ENCODE data around the gene MX2.

Gene MX2

DNA sequence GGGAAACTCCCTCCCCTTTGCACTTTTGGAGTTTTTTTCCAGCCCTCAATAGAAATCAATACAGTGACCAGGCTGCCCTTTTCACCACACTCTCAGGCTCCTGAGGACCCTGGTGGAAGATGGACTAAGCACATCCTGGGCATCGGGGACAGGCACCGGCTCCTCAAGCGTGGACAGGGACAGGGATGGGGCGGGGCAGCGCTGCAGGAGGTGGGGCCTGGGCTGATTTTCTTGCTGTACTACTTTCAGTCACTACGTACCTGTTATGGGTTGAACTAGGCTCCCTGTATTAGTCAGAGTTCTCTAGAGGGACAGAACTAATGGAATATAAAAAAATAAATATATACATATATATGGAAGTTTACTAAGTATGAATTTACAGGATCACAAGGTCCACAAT lies 2.5 kb downstream of the MX2 start:
- H3K27me3 ChIP-seq (ENCODE audit: low read depth): no peaks in the 10 kb centered on the region
- no peak overlapping the region for H3K4me3 ChIP-seq
- no peaks in the 10 kb centered on the region; the same call in 1 of the 2 replicates for H3K9me3 ChIP-seq
- DNase-seq (ENCODE audit: low spot score in 2 of 2): no peak
- in situ Hi-C loops (cut with MboI; ENCODE audit: low sequenced_read_pairs): no loop called here
- no peaks in the 10 kb centered on the region for H3K4me1 ChIP-seq
- no peaks in the 10 kb centered on the region for H3K36me3 ChIP-seq (replicated peaks)

DNA sequence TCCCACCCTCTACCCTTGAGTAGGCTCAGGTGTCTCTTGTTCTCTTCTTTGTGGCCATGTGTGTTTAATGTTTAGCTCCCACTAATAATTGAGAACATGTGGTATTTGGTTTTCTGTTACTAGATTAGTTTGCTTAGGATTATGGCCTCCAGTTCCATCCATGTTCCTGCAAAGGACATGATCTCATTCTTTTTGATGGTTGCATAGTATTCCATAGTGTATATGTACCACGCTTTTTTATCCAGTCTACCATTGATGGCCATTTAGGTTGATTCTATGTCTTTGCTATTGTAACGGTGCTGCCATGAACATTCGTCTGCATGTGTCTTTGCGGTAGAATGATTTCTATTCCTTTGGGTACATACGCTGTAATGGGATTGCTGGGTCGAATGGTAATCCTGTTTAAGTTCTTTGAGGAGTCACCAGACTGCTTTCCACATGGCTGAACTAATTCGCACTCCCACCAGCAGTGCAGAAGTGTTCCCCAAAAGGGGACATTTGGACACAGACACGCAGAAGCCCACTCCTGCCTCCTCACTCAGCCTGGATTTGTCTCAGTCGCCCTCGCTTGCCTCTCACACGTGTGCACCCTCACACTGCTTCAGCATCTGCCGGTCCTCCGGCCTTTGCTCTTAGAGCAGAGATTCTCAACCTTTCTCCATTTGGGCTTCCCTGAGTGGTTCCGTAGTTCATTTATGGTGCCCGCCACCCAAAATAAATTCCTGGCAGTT lies 3.7 kb downstream of the MX2 start:
- Histone ChIP-seq H3K4me3 (no peak overlapping the region), H3K9me3 (no peaks in the 10 kb centered on the region; the same call in 1 of the 2 replicates), H3K27me3 (ENCODE audit: low read depth) (no peaks in the 10 kb centered on the region), H3K36me3 (replicated peaks) (no peaks in the 10 kb centered on the region), H3K4me1 (no peaks in the 10 kb centered on the region)
- no peak for DNase-seq (ENCODE audit: low spot score in 2 of 2)
- in situ Hi-C loops (cut with MboI; ENCODE audit: low sequenced_read_pairs): no loop called here

DNA sequence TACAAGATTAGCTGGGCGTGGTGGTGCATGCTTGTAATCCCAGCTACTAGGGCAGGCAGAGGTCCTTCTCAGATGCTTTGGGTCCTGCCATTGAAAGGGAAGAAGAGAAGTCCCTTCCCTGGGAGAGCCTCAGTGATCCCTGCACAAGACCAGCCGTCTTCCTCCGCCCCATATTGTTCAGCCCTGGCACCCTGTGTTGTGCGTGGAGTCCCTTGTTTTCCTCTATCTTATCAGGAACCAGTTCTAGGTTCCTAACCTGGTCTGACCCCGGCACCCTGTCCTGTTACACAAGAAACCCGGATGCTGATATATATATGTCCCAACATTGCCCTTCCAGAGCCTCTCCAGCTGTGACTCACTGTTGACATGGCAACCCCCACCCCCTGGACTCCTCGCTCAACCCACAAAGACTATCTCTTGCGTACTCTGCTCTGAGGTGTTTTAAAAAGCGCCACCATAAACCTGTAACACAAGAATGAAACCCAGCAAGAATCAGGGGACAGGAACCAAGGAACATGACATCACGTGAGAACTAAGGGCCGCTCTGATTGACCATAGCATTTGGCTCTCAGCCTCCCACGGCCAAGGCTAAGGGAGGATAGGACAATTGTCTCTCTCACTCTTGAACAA lies 4.8 kb downstream of the MX2 start:
- Histone ChIP-seq H3K27me3 (ENCODE audit: low read depth) (no peaks in the 10 kb centered on the region), H3K9me3 (no peaks in the 10 kb centered on the region; the same call in 1 of the 2 replicates), H3K36me3 (replicated peaks) (no peaks in the 10 kb centered on the region), H3K4me3 (no peak overlapping the region), H3K4me1 (no peaks in the 10 kb centered on the region)
- DNase-seq (ENCODE audit: low spot score in 2 of 2): no peak
- in situ Hi-C loops (cut with MboI; ENCODE audit: low sequenced_read_pairs): no loop called here

DNA sequence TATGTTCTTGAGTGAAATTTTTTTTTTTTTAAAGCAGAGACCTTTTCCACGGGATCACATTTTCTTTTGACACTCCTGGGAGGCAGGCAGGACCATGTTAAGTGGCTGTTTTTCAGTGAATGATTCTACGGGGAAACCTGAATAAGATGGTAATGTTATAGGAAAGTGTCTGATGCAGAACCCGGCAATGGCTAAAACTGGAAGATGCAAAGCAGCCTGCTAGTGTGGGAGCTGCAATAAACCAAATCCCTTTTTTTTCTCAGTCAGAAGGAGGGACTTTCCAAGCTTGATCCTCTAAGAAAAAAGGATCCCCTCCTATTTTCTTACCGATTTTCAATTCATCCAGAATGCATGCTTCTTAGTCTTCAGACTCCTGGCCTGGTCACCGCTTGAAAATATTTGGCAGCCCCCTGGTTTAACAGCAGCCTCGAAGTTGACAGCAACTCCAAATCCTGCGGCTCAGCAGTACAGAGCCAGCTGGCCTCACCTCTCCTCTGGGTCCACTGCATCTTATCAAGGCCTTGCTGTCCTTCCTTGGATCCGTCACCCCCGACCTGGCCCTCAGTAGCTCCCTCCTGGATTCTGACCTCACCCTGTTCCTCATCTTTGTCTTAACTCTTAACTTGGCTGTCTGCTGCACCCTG lies 5.6 kb downstream of the MX2 start:
- in situ Hi-C loops (cut with MboI; ENCODE audit: low sequenced_read_pairs): no loop called here
- Histone ChIP-seq H3K4me3 (no peak overlapping the region), H3K27me3 (ENCODE audit: low read depth) (no peaks in the 10 kb centered on the region), H3K9me3 (no peaks in the 10 kb centered on the region; the same call in 1 of the 2 replicates), H3K36me3 (replicated peaks) (no peaks in the 10 kb centered on the region), H3K4me1 (no peaks in the 10 kb centered on the region)
- no peak for DNase-seq (ENCODE audit: low spot score in 2 of 2)

DNA sequence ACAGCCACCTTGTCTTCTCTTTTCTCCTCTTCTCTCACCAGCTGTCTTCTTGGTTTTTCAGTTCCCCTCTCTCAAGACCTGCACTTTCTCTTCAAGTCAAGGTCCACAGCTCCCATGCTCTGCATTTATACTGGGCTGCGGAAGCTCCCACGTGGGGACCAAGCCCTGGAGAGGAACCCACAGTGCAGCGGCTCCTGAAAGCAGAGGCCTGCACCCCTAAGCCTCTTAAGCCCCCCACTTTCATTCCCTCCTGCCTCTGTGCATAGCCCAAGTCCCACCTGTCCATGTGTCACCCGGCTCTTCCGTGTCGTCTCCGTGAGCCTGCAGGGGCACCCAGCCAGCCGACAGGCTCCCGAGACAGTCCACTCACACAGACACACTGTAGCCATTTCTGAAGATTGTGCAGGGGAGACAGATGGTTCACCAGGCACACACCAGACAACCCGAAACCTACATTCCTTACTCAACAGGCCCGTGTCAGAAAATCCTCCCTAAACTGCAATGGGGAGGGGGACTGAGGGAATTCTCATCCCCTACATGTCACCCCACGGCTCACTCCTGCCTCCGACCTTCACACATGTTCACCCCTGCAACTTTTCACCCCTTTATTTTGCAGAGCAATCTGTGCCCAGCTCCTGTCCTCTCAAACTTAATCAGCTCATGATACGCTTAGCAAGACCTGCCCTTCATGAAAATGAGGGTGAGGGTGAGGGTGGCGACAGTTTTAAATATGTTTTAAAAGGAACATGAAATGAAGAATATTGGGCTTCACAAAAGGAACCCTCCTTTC lies 6.3 kb downstream of the MX2 start:
- no peaks in the 10 kb centered on the region for H3K36me3 ChIP-seq (replicated peaks)
- DNase-seq (ENCODE audit: low spot score in 2 of 2): no peak
- in situ Hi-C loops (cut with MboI; ENCODE audit: low sequenced_read_pairs): no loop called here
- H3K9me3 ChIP-seq: no peaks in the 10 kb centered on the region; the same call in 1 of the 2 replicates
- H3K4me1 ChIP-seq: no peaks in the 10 kb centered on the region
- H3K4me3 ChIP-seq: no peak overlapping the region
- H3K27me3 ChIP-seq (ENCODE audit: low read depth): no peaks in the 10 kb centered on the region

DNA sequence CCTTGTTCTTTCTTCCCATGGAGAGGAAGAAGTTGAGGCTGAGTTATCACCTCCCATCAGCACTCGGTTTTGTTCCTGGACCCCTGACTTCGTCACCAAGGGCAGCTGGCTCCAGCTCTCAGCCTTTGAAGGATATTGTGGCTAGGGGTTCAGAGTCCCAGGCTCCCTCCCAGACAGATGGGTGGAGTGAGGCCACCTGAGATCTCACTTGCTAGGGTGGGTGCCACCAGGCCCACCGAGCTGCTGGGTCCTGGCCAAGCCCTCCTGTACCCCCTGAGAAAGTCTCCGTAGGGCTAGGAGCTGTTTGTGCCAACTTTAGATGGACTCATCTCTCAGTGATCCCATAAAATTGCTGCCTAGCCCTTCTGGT lies 6.9 kb downstream of the MX2 start:
- Histone ChIP-seq H3K4me3 (no peak overlapping the region), H3K9me3 (no peaks in the 10 kb centered on the region; the same call in 1 of the 2 replicates), H3K36me3 (replicated peaks) (no peaks in the 10 kb centered on the region), H3K4me1 (no peaks in the 10 kb centered on the region), H3K27me3 (ENCODE audit: low read depth) (no peaks in the 10 kb centered on the region)
- in situ Hi-C loops (cut with MboI; ENCODE audit: low sequenced_read_pairs): no loop called here
- no peak for DNase-seq (ENCODE audit: low spot score in 2 of 2)

DNA sequence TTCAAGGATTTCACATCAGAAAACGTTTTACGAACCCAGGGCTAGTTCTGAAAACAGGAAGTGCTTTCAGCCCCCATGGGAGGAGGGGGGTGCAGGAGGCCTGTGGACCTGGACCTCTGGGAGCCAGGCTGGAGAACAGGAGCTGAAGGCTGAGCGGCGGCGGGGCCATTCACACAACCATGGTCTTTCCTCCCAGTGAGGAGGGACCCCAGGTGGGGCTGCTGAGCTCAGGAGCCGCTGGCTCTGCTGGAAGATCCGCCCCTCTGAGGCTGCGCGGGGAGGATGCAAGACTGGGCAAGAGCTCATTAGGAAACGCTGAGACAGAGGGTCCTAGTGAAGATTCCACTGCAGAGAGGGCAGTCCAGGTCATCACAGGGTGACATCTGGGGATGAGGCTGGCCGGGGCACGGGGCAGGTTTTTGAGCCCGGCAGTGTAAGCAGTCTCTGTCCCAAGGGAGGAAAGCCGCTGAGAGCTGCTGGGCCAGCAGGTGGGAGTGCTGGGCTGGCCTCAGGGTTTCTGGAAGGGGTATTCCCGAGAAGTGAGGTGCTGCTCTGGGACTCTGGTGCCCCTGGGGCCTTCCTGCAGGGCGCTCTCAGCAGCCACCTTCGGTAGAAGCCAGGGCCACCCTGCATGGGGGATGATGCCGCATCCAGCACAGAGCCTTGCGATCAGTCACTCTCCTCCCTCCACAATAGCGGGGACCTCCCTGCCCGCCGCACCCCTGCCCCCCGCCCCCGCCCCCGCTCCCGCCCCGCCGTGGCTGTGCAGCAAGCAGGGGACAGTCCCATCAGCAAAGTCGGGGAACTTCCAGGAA lies 7.5 kb downstream of the MX2 start:
- no peak for DNase-seq (ENCODE audit: low spot score in 2 of 2)
- no peaks in the 10 kb centered on the region for H3K27me3 ChIP-seq (ENCODE audit: low read depth)
- H3K36me3 ChIP-seq (replicated peaks): no peaks in the 10 kb centered on the region
- in situ Hi-C loops (cut with MboI; ENCODE audit: low sequenced_read_pairs): no loop called here
- no peak overlapping the region for H3K4me3 ChIP-seq
- H3K4me1 ChIP-seq: no peaks in the 10 kb centered on the region
- H3K9me3 ChIP-seq: no peaks in the 10 kb centered on the region; the same call in 1 of the 2 replicates

DNA sequence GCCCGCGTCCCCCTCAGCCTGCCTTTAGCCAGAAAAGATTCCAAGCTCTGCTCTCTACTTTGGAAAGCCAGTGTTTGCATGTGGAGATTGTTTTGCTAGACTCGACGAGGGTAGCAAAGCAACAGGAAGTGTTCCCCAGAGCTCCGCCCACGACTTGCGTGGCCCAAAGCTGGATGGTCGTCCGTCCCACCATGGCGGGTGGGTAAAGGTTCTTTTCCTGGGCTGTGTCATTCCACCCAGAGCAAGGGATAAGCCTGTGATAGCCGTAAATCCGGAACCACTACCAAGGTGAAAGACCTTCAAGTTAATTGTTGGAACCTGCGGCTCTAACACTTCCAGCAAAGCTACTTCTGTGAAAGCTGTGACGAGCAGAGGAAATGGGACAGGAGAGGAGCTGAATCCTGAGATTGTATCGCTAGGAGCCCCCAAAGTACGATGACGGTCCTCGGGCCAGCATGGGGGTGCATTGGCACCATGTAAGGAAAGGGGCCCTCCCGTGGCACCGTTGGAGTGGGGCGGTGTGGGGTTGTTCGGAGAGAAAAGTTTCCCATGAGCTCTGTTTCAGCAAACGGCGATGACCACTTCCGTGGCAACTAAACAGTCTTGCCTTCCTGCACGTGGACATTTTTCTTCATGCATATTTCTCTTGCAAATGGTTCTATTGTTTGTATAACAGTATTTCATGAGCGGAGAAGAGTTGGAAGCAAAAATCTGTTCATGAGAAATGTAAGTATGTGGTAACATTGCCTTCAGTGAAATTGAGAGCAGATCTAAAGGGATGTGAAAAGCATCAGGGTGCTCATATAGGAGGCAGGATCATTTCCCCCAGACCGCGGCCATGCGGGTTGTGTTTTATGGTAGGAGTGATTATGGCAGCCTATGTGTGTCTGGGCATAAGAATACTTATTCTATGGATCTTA lies 8.4 kb downstream of the MX2 start:
- no peaks in the 10 kb centered on the region for H3K4me1 ChIP-seq
- no peaks in the 10 kb centered on the region; the same call in 1 of the 2 replicates for H3K9me3 ChIP-seq
- no peak overlapping the region for H3K4me3 ChIP-seq
- DNase-seq (ENCODE audit: low spot score in 2 of 2): no peak
- H3K27me3 ChIP-seq (ENCODE audit: low read depth): no peaks in the 10 kb centered on the region
- H3K36me3 ChIP-seq (replicated peaks): no peaks in the 10 kb centered on the region
- in situ Hi-C loops (cut with MboI; ENCODE audit: low sequenced_read_pairs): no loop called here

DNA sequence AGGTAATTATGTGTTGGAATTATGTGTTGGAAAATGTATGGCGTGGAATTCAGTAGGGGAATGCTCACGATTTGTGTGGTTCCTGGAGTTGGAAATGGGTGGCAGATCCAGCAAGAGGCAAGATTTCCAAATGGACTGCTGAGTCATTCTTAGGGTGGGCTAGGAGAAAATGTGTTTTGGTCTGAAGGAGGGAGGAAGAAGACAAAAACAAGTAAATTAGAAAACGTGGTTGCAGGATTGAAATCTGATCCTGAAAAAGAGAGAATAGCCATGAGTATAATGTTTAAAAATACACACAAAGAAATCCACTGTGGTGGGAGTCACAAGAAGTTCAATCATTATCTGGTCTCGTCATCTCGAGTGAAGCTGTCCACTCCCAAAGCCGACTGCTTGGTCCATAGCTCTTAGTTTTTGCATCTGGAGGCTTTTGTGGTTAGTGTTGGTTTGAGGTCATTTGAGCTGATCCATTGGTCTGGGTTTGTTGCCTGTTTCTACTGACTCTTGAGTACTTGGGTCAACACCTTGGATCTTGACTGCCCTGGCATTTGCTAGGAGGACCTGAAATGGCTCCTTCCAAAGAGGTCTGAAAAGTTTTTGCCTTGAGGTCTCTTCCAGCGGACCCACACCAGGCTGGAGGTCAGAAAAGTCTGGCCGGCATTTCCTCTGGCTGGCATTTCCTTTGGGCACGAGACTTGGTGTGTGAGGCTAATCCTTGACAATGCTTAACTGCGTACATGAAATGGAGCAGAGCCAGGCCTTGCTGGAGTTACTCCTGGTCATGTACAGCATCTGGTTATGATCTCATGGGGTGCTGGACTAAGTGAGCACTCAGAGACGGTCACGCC lies 9.2 kb downstream of the MX2 start:
- in situ Hi-C loops (cut with MboI; ENCODE audit: low sequenced_read_pairs): no loop called here
- Histone ChIP-seq H3K9me3 (no peaks in the 10 kb centered on the region; the same call in 1 of the 2 replicates), H3K4me3 (no peak overlapping the region), H3K36me3 (replicated peaks) (no peaks in the 10 kb centered on the region), H3K4me1 (no peaks in the 10 kb centered on the region), H3K27me3 (ENCODE audit: low read depth) (no peaks in the 10 kb centered on the region)
- DNase-seq (ENCODE audit: low spot score in 2 of 2): no peak

DNA sequence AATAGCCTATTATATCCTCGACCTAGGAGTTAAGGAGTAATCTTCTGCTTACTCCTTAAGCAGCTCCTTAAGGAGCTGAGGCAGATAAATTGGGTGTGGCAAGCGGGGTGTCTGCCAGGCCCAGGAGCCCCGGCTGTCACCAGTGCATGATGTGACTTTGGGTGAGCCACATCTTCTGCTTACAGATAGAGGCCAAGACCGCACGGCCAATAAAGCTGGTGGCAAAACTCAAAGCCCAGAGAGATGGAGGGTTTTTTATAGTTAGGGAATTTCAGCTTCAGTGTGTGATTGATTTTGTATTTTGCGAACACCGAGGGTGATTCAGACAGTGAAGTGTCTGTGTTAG lies 9.8 kb downstream of the MX2 start:
- Histone ChIP-seq H3K4me3 (no peak overlapping the region), H3K9me3 (no peaks in the 10 kb centered on the region; the same call in 1 of the 2 replicates), H3K27me3 (ENCODE audit: low read depth) (no peaks in the 10 kb centered on the region), H3K36me3 (replicated peaks) (no peaks in the 10 kb centered on the region), H3K4me1 (no peaks in the 10 kb centered on the region)
- in situ Hi-C loops (cut with MboI; ENCODE audit: low sequenced_read_pairs): no loop called here
- DNase-seq (ENCODE audit: low spot score in 2 of 2): no peak

DNA sequence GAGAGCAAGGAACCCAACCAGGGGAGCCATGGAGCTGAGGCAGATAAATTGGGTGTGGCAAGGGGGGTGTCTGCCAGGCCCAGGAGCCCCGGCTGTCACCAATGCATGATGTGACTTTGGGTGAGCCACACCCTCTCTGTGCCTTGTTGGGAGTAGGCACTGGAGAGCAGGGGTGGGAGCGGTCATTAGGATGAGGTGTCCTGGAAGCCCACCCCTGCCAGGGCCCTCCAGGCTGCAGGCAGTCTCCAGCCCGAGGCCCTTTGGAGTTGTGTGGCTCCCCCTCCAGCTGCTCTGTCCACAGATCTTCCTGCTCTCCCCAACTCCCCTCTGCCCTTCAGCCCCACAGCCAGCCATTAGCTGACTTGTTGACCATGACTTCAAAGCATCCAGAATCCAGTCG lies 11.4 kb downstream of the MX2 start:
- in situ Hi-C loops (cut with MboI; ENCODE audit: low sequenced_read_pairs): no loop called here
- no peaks in the 10 kb centered on the region for H3K36me3 ChIP-seq (replicated peaks)
- no peaks in the 10 kb centered on the region for H3K4me1 ChIP-seq
- no peaks in the 10 kb centered on the region for H3K27me3 ChIP-seq (ENCODE audit: low read depth)
- H3K4me3 ChIP-seq: no peak overlapping the region
- no peak for DNase-seq (ENCODE audit: low spot score in 2 of 2)
- H3K9me3 ChIP-seq: no peaks in the 10 kb centered on the region; the same call in 1 of the 2 replicates

DNA sequence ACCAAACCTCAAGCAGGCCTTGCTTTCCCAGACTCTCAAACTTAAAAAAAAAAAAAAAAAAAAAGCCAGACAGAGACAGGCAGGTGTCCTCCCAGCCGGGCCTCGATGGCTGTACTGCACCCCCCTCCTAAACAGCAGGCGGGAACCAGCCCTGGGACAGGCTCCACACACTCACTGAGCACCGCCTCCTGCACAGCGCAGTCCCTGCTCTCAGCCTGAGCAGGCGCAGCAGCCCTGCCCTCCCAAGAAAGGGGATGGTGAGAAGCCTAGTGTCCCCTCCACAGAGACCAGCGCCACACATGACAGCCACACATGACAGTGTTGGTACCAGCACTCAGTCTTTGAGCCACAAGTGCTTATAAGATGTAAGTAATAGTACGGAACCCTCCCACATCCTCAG lies 11.9 kb downstream of the MX2 start:
- in situ Hi-C loops (cut with MboI; ENCODE audit: low sequenced_read_pairs): no loop called here
- H3K27me3 ChIP-seq (ENCODE audit: low read depth): no peaks in the 10 kb centered on the region
- H3K9me3 ChIP-seq: no peaks in the 10 kb centered on the region; the same call in 1 of the 2 replicates
- H3K36me3 ChIP-seq (replicated peaks): no peaks in the 10 kb centered on the region
- H3K4me1 ChIP-seq: no peaks in the 10 kb centered on the region
- DNase-seq (ENCODE audit: low spot score in 2 of 2): no peak
- no peak overlapping the region for H3K4me3 ChIP-seq

Data from HAP-1 (cell line).